Spleen (tissue), 11 donors: ENCODE measurements around the gene RAB11FIP5. TPM values are rescaled to one million over a fixed set of nuclear protein-coding genes. Genes with fewer than 3 reads are reported as not detected.
"Not testable (repeated sequence)": the region's sequence is repeated elsewhere in the genome, so short reads cannot be mapped to it uniquely, and the experiment has no call there.

Experiments
- DNase-seq: peaks from one replicate; pipeline ENCODE4 v3.0.0-alpha.2; 2020
- H3K27ac ChIP-seq, 8 donors: fragments of 200-600 bp; sonication (generic) in 7 of 8; 1 replicate in 4 of 8; 2 replicates in 4 of 8; pipeline versions ENCODE4 v1.5.0 to v1.8.0; 2016 to 2021; ENCODE audit warnings: inconsistent platforms in 4 of 8, mild to moderate bottlenecking in 4 of 8, moderate library complexity in 1 of 8
- H3K27me3 ChIP-seq, 7 donors: fragments of 200-600 bp; sonication (generic) in 6 of 7; replicated peaks in 1 of 7; 1 replicate in 4 of 7; 2 replicates in 3 of 7; pipeline versions ENCODE4 v1.5.0 to v1.8.0; 2016 to 2021; ENCODE audit warnings: inconsistent platforms in 3 of 7, mild to moderate bottlenecking in 1 of 7
- H3K36me3 ChIP-seq, 6 donors: fragments of 200-600 bp; sonication (generic) in 5 of 6; 1 replicate in 4 of 6; 2 replicates in 2 of 6; pipeline versions ENCODE4 v1.5.0 to v1.8.0; 2016 to 2021; ENCODE audit warnings: inconsistent platforms in 2 of 6
- H3K4me1 ChIP-seq, 6 donors: fragments of 200-600 bp; sonication (generic) in 5 of 6; 1 replicate in 3 of 6; 2 replicates in 3 of 6; pipeline versions ENCODE4 v1.5.0 to v1.8.0; 2016 to 2021; ENCODE audit warnings: inconsistent platforms in 3 of 6
- H3K4me3 ChIP-seq, 8 donors: fragments of 200-600 bp; sonication (generic) in 7 of 8; 1 replicate in 4 of 8; 2 replicates in 4 of 8; pipeline versions ENCODE4 v1.5.0 to v1.8.0; 2016 to 2021; ENCODE audit warnings: inconsistent platforms in 4 of 8, mild to moderate bottlenecking in 4 of 8, moderate library complexity in 2 of 8
- H3K9me3 ChIP-seq, 8 donors: fragments of 200-600 bp; sonication (generic) in 7 of 8; 1 replicate in 4 of 8; 2 replicates in 4 of 8; pipeline versions ENCODE4 v1.5.0 to v1.8.0; 2016 to 2021; ENCODE audit warnings: inconsistent platforms in 4 of 8
- CTCF ChIP-seq, 11 experiments: fragments of 200-600 bp in 7 of 11; fragments of 450-650 bp in 4 of 11; sonication (generic) in 4 of 11; IDR thresholded peaks in 8 of 11; conservative IDR thresholded peaks in 3 of 11; 1 replicate in 7 of 11; 2 replicates in 4 of 11; pipeline versions ENCODE4 v1.4.0 to v1.8.0; 2016 to 2021; ENCODE audit warnings: antibody characterized with exemption in 11 of 11, inconsistent platforms in 4 of 11, mild to moderate bottlenecking in 1 of 11
- POLR2A ChIP-seq, 3 donors: fragments of 450-650 bp; IDR thresholded peaks; one replicate each; pipeline ENCODE4 v1.5.1; 2017; ENCODE audit warnings: antibody characterized with exemption in 3 of 3, mild to moderate bottlenecking in 1 of 3
- POLR2AphosphoS5 ChIP-seq, 3 donors: sonication (generic); formaldehyde crosslinking; IDR thresholded peaks; one replicate each; pipeline ENCODE4 v1.5.1; 2017; ENCODE audit warnings: antibody characterized with exemption in 3 of 3
- WGBS, 5 donors: extraction: QIAGEN DNeasy Blood & Tissue Kit in 3 of 5; methylation state at CpG; one replicate each; pipeline versions ENCODE4 v1.1.5 to v1.1.7; 2013 to 2018; 5-methylcytosine and 5-hydroxymethylcytosine counted together
- intact Hi-C: fragments of 100-400 bp; cut with DNase I; formaldehyde crosslinking; loops from one replicate; pipeline ENCODE4 v1.15.0; 2023; ENCODE audit warnings: low total_unique reads
- polyA plus RNA-seq, 3 donors: library from polyadenylated mRNA; stranded (reverse); fragments of 200-250 nt; gene quantifications; one replicate each; pipeline ENCODE4 v1.2.1, GENCODE V29; 2013
- total RNA-seq, 7 donors: library from RNA; depleted of rRNA in 3 of 7; stranded (reverse); fragments of >200 nt in 3 of 7; fragmentation: NEBNext Ultra II Directional in 4 of 7; extraction: Animal tissue kit (Norgen Biotek cat#: 25700) in 4 of 7; gene quantifications; one replicate each; pipeline versions ENCODE4 v1.1.0 to v1.2.1, GENCODE V29; 2016 to 2021
- donor health status: healthy with polysubstance abuse.
- donor health status: DM: no; HTN: no; CAD: no; lungs with moderate emphysema.
- donor health status: DM: no; HTN: no; CAD: no.
- donor health status: Bipolar disorder and iron deficiency.
- donor health status: healthy.
- donor health status: DM: no; HTN: no; CAD: no.
- donor health status: DM: yes; HTN: yes; CAD: no.

RAB11FIP5 gene
- total and polyA plus RNA-seq, 10 donors = 9.5 to 127 (median 71.5) TPM

- peak; percentile 61 for DNase-seq
- intact Hi-C loops = no loop called here
- 69 to 79% (median 78%) methylated on average over 7 of the region's 7 CpGs for WGBS, 5 donors
- Histone ChIP-seq H3K4me3 (peak overlapping the region in 4 of 8 donors; percentile 75 to 99 (median 86)), H3K36me3 (peaks cover 0 to 22% (median 0%) of the 10 kb centered on the region in 6 donors), H3K9me3 (no peaks in the 10 kb centered on the region), H3K27me3 (no peaks in the 10 kb centered on the region), H3K27ac (peak overlapping the region in 2 of 8 donors; percentile 92 to 97), H3K4me1 (peaks cover 18 to 47% (median 30%) of the 10 kb centered on the region in 6 donors)
- no peak for TF ChIP-seq CTCF (IDR thresholded peaks at IDR 0.05 in 8 of 11, conservative IDR thresholded peaks at IDR 0.05 in 3 of 11)
- TF ChIP-seq POLR2A (IDR thresholded peaks at IDR 0.05) = no peak
- TF ChIP-seq POLR2AphosphoS5 (IDR thresholded peaks at IDR 0.05) = no peak
Observed at GRCh38 chr2:73069041-73069854, 43.5 kb downstream of the RAB11FIP5 start.

- intact Hi-C loops = no loop called here
- no peak overlapping the region for H3K4me3 ChIP-seq
- 90 to 98% (median 97%) methylated on average over 2 of the region's 2 CpGs for WGBS, 5 donors
- no peak for DNase-seq
- H3K9me3 ChIP-seq = no peaks in the 10 kb centered on the region
- no peak overlapping the region for H3K27ac ChIP-seq
- H3K4me1 ChIP-seq = peaks cover 18 to 46% (median 29%) of the 10 kb centered on the region in 6 donors
- no peaks in the 10 kb centered on the region for H3K27me3 ChIP-seq
- TF ChIP-seq POLR2AphosphoS5 (IDR thresholded peaks at IDR 0.05) = no peak
- no peak for TF ChIP-seq POLR2A (IDR thresholded peaks at IDR 0.05)
- no peak for TF ChIP-seq CTCF (IDR thresholded peaks at IDR 0.05 in 8 of 11, conservative IDR thresholded peaks at IDR 0.05 in 3 of 11)
- peaks cover 0 to 11% (median 0%) of the 10 kb centered on the region in 6 donors for H3K36me3 ChIP-seq
Observed at GRCh38 chr2:73068147-73068546, 44.6 kb downstream of the RAB11FIP5 start.

DNA sequence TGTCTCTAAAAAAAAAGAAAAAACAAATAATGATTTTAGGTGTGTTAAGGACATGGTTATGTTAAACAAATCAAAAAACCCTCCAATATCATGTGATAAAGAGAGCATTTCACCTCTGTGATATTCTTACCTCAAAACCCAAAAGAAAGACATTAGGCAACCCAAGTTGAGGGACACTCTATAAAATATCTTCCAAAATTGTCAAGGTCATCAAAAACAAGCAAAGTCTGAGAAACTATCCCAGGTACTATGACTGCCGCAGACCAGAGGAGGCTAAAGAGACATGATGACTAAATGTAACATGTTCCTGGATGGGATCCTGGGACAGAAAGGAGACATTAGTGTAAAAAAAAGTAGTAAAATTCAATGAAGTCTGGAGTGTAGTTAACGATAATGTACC is 45.7 kb downstream of the RAB11FIP5 start:
- WGBS, 5 donors = 92 to 99% (median 96%) methylated on average over 2 of the region's 2 CpGs
- intact Hi-C loops = no loop called here

DNA sequence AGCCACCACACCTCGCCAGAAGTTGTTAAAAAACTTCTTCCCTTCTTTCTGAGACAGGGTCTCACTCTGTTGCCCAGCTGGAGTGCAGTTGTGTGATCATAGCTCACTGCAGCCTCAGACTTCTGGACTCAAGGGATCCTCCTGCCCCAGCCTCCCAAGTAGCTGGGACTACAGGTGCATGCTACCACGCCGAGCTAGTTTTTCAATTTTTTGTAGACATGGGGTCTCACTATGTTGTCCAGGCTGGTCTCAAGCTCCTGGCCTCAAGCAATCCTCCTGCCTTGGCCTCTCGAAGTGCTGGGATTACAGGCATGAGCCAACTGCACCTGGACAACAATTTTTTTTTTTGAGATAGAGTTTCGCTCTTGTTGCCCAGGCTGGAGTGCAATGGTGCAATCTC is 47.7 kb downstream of the RAB11FIP5 start:
- H3K4me3 ChIP-seq, H3K27me3 ChIP-seq, intact Hi-C loops, H3K27ac ChIP-seq, H3K9me3 ChIP-seq: not testable (repeated sequence)
- H3K4me1 ChIP-seq = peaks cover 10 to 24% (median 14%) of the 10 kb centered on the region in 6 donors
- peaks cover 0 to 27% (median 0%) of the 10 kb centered on the region in 6 donors for H3K36me3 ChIP-seq
- DNase-seq = peak; percentile 4
- WGBS, 5 donors = 95 to 99% (median 98%) methylated on average over 5 of the region's 5 CpGs

More for the DNA sequence above, 45.7 kb downstream of the RAB11FIP5 start:
- Histone ChIP-seq H3K9me3 (no peaks in the 10 kb centered on the region), H3K36me3 (peaks cover 0 to 16% (median 0%) of the 10 kb centered on the region in 6 donors), H3K27me3 (no peaks in the 10 kb centered on the region), H3K4me3 (no peak overlapping the region), H3K4me1 (peaks cover 15 to 35% (median 21%) of the 10 kb centered on the region in 6 donors), H3K27ac (no peak overlapping the region)
- TF ChIP-seq POLR2AphosphoS5 (IDR thresholded peaks at IDR 0.05) (no peak), POLR2A (IDR thresholded peaks at IDR 0.05) (no peak), CTCF (IDR thresholded peaks at IDR 0.05 in 8 of 11, conservative IDR thresholded peaks at IDR 0.05 in 3 of 11) (no peak)
- no peak for DNase-seq
